ENCODE measurements around the gene PDSS2. TPM values are rescaled to one million over a fixed set of nuclear protein-coding genes. Genes with fewer than 3 reads are reported as not detected.

Gene PDSS2
- total and polyA plus RNA-seq, 7 donors: 4.7 to 16.7 (median 9.3) TPM

- H3K4me3 ChIP-seq: no peak overlapping the region
- intact Hi-C loops (cut with DNase I): no loop called here
- ATAC-seq (no peak), DNase-seq (no peak)
- H3K4me1 ChIP-seq: no peaks in the 10 kb centered on the region
- no peak for TF ChIP-seq CTCF (IDR thresholded peaks at IDR 0.05)
- no peaks in the 10 kb centered on the region for H3K27me3 ChIP-seq (ENCODE audit: insufficient read depth in 3 of 3, low read length in 2 of 3)
- H3K36me3 ChIP-seq (ENCODE audit: insufficient read depth in 1 of 2, low read depth in 1 of 2): no peaks in the 10 kb centered on the region
- WGBS, 3 donors: 84 to 100% (median 93%) methylated on average over 1 of the region's 1 CpG
- no peaks in the 10 kb centered on the region for H3K9me3 ChIP-seq
- no peak overlapping the region for H3K27ac ChIP-seq
Measured at GRCh38 chr6:107186047-107186446, 273.3 kb downstream of the PDSS2 start.

GRCh38 chr6:107185391-107185970 lies 273.9 kb downstream of the PDSS2 start:
- intact Hi-C loops (cut with DNase I): no loop called here
- Histone ChIP-seq H3K27me3 (ENCODE audit: insufficient read depth in 3 of 3, low read length in 2 of 3) (no peaks in the 10 kb centered on the region), H3K4me1 (no peaks in the 10 kb centered on the region), H3K36me3 (ENCODE audit: insufficient read depth in 1 of 2, low read depth in 1 of 2) (no peaks in the 10 kb centered on the region), H3K9me3 (no peaks in the 10 kb centered on the region), H3K4me3 (no peak overlapping the region), H3K27ac (no peak overlapping the region)
- no peak for ATAC-seq
- whole genome bisulfite sequencing, 3 donors: 80 to 84% (median 82%) methylated on average over 9 of the region's 9 CpGs
- TF ChIP-seq CTCF (IDR thresholded peaks at IDR 0.05): no peak
- no peak for DNase-seq

GRCh38 chr6:107184435-107184834 lies 274.9 kb downstream of the PDSS2 start:
- intact Hi-C loops (cut with DNase I): no loop called here
- no peak overlapping the region for H3K4me3 ChIP-seq
- TF ChIP-seq CTCF (IDR thresholded peaks at IDR 0.05): no peak
- no peaks in the 10 kb centered on the region for H3K27me3 ChIP-seq (ENCODE audit: insufficient read depth in 3 of 3, low read length in 2 of 3)
- H3K4me1 ChIP-seq: no peaks in the 10 kb centered on the region
- H3K9me3 ChIP-seq: no peaks in the 10 kb centered on the region
- H3K36me3 ChIP-seq (ENCODE audit: insufficient read depth in 1 of 2, low read depth in 1 of 2): no peaks in the 10 kb centered on the region
- DNase-seq: no peak
- WGBS, 3 donors: 58 to 76% (median 64%) methylated on average over 1 of the region's 1 CpG
- no peak for ATAC-seq
- H3K27ac ChIP-seq: no peak overlapping the region

GRCh38 chr6:107180099-107180498 lies 279.3 kb downstream of the PDSS2 start:
- no peaks in the 10 kb centered on the region for H3K4me1 ChIP-seq
- H3K9me3 ChIP-seq: no peaks in the 10 kb centered on the region
- no peaks in the 10 kb centered on the region for H3K36me3 ChIP-seq (ENCODE audit: insufficient read depth in 1 of 2, low read depth in 1 of 2)
- H3K27ac ChIP-seq: no peak overlapping the region
- intact Hi-C loops (cut with DNase I): no loop called here
- H3K4me3 ChIP-seq: no peak overlapping the region
- no peaks in the 10 kb centered on the region for H3K27me3 ChIP-seq (ENCODE audit: insufficient read depth in 3 of 3, low read length in 2 of 3)
- TF ChIP-seq CTCF (IDR thresholded peaks at IDR 0.05): no peak
- WGBS, 3 donors: 96 to 98% (median 97%) methylated on average over 2 of the region's 2 CpGs
- no peak for DNase-seq
- ATAC-seq: no peak

- peak; percentile 8 for TF ChIP-seq CTCF (IDR thresholded peaks at IDR 0.05)
- Histone ChIP-seq H3K4me3 (no peak overlapping the region), H3K4me1 (no peaks in the 10 kb centered on the region), H3K9me3 (no peaks in the 10 kb centered on the region), H3K36me3 (ENCODE audit: insufficient read depth in 1 of 2, low read depth in 1 of 2) (no peaks in the 10 kb centered on the region), H3K27ac (no peak overlapping the region), H3K27me3 (ENCODE audit: insufficient read depth in 3 of 3, low read length in 2 of 3) (no peaks in the 10 kb centered on the region)
- ATAC-seq: no peak
- DNase-seq: no peak
- WGBS, 3 donors: 95 to 98% (median 97%) methylated on average over 5 of the region's 5 CpGs
- intact Hi-C loops (cut with DNase I): no loop called here
Measured at GRCh38 chr6:107179004-107179403, 280.4 kb downstream of the PDSS2 start.
